Activated CD8-positive, alpha-beta T cell treated with anti-CD3 and anti-CD28 coated beads, Interleukin-2, amount 10 ng/mL, durations not matched to agents 7 days and 5 days (primary cell): ENCODE results near the gene FGF22. TPM values are rescaled to one million over a fixed set of nuclear protein-coding genes. Genes with fewer than 3 reads are reported as not detected.
"Not testable (repeated sequence)": the region's sequence is repeated elsewhere in the genome, so short reads cannot be mapped to it uniquely, and the experiment has no call there.

Experiments
- ATAC-seq: fragments of 150-1000 bp; cut with Tn5 transposase; one replicate; pipeline ENCODE4 v1.10.0; 2021; ENCODE audit warnings: moderate library complexity
- CTCF ChIA-PET: fragments of 350-600 bp; sonication (Branson Sonifier 250); formaldehyde crosslinking; loops from one replicate; lab custom pipeline; 2021; ENCODE audit warnings: antibody characterized with exemption; lab: Charles Lee
- POLR2A ChIA-PET: fragments of 350-600 bp; sonication (Branson Sonifier 250); formaldehyde crosslinking; loops from one replicate; lab custom pipeline; 2021; ENCODE audit warnings: antibody characterized with exemption; lab: Charles Lee
- DNase-seq: peaks from one replicate; pipeline ENCODE4 v3.0.0-alpha.2; 2020
- H3K27ac Mint-ChIP-seq: one replicate; pipeline ENCODE4 v1.8.0; 2021; ENCODE audit warnings: mild to moderate bottlenecking, mixed read lengths
- H3K27me3 Mint-ChIP-seq: one replicate; pipeline ENCODE4 v1.8.0; 2021; ENCODE audit warnings: low read depth, mixed read lengths
- H3K36me3 Mint-ChIP-seq: one replicate; pipeline ENCODE4 v1.8.0; 2021; ENCODE audit warnings: low read depth, mixed read lengths
- H3K4me1 Mint-ChIP-seq: one replicate; pipeline ENCODE4 v1.8.0; 2021; ENCODE audit warnings: low read depth, mixed read lengths
- H3K4me3 Mint-ChIP-seq: one replicate; pipeline ENCODE4 v1.8.0; 2021; ENCODE audit warnings: mild to moderate bottlenecking, mixed read lengths
- H3K9me3 Mint-ChIP-seq: one replicate; pipeline ENCODE4 v1.8.0; 2022; ENCODE audit warnings: mixed read lengths; ENCODE audit not compliant: insufficient read depth
- total RNA-seq, 2 experiments: library from RNA; stranded (reverse); gene quantifications; one replicate each; pipeline ENCODE4 v1.2.3, GENCODE V29; 2021

The FGF22 gene
- total RNA-seq, 2 experiments from 2014 or later, result not detected

- POLR2A ChIA-PET, H3K27ac Mint-ChIP-seq, H3K4me3 Mint-ChIP-seq, H3K4me1 Mint-ChIP-seq, H3K9me3 Mint-ChIP-seq, CTCF ChIA-PET, H3K27me3 Mint-ChIP-seq, ATAC-seq, DNase-seq: not testable (repeated sequence)
- H3K36me3 Mint-ChIP-seq, result peaks cover 22% of the 10 kb centered on the region
Observed at GRCh38 chr19:626566-626965, 13.1 kb upstream of the FGF22 start.

GRCh38 chr19:628168-628567 is 11.5 kb upstream of the FGF22 start:
- DNase-seq (no peak), ATAC-seq (no peak)
- no peak overlapping the region for H3K27ac Mint-ChIP-seq
- H3K36me3 Mint-ChIP-seq, result peaks cover 26% of the 10 kb centered on the region
- POLR2A ChIA-PET, result no interaction called here
- no peaks in the 10 kb centered on the region for H3K9me3 Mint-ChIP-seq
- CTCF ChIA-PET, result interaction anchor here (1.3 kb wide), 1 partner anchor 44 kb away, joined by 6 read pairs; no protein-coding TSS in a partner anchor
- no peaks in the 10 kb centered on the region for H3K27me3 Mint-ChIP-seq
- H3K4me1 Mint-ChIP-seq, result peaks cover 16% of the 10 kb centered on the region
- H3K4me3 Mint-ChIP-seq, result no peak overlapping the region

GRCh38 chr19:629515-629914 is 10.2 kb upstream of the FGF22 start:
- DNase-seq, H3K27me3 Mint-ChIP-seq, POLR2A ChIA-PET, ATAC-seq, H3K4me3 Mint-ChIP-seq, H3K9me3 Mint-ChIP-seq, H3K27ac Mint-ChIP-seq: not testable (repeated sequence)
- Mint-ChIP-seq H3K36me3 (peaks cover 26% of the 10 kb centered on the region), H3K4me1 (peaks cover 25% of the 10 kb centered on the region)
- CTCF ChIA-PET, result interaction anchor here (1.3 to 1.6 kb wide), 2 partner anchors 45 to 119 kb away, joined by 4 to 6 read pairs; no protein-coding TSS in a partner anchor

- ChIA-PET POLR2A (no interaction called here), CTCF (interaction anchor here (0.9 to 1.6 kb wide), 2 partner anchors 46 to 120 kb away, joined by 3 to 4 read pairs; no protein-coding TSS in a partner anchor)
- DNase-seq (no peak), ATAC-seq (no peak)
- Mint-ChIP-seq H3K27ac (no peak overlapping the region), H3K4me3 (peak overlapping the region; percentile 22), H3K36me3 (peaks cover 26% of the 10 kb centered on the region), H3K4me1 (peaks cover 25% of the 10 kb centered on the region), H3K27me3 (no peaks in the 10 kb centered on the region), H3K9me3 (no peaks in the 10 kb centered on the region)
Observed at GRCh38 chr19:629961-630714, 9.5 kb upstream of the FGF22 start.

DNA sequence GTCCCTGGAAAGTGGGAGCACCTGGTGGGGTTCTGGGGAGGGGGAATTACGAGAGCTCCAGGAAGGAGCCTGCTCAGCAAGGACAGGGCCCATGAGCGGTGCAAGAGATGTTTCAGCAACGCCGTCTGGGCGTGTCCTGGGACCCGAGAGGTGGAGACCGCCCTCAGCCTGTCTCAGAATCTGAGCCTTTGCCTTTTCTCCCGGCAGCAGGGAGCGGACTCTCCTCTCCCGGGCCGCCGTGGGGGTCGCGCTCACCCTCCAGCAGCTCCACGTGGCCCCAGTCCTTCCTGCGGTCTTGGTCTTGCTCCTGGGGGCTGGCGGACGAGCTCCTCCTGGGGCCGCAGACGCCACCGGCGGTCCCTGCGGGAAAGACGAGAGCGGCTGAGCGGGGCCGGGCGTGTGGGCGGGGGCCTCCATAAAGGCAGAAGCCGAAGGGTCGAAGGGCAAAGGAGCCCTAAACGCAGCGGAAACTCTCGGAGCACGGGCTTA is 7.1 kb upstream of the FGF22 start:
- H3K9me3 Mint-ChIP-seq, result no peaks in the 10 kb centered on the region
- H3K27me3 Mint-ChIP-seq, result no peaks in the 10 kb centered on the region
- peak; percentile 63 for DNase-seq
- ATAC-seq, result peak; percentile 55
- POLR2A ChIA-PET, result interaction anchor here (0.6 to 1.1 kb wide), 4 partner anchors 21 to 729 kb away, joined by 3 to 4 read pairs (median 4); partner anchors contain the start of gene RNF126
- peak overlapping the region; percentile 91 for H3K4me3 Mint-ChIP-seq
- H3K36me3 Mint-ChIP-seq, result peaks cover 21% of the 10 kb centered on the region
- H3K27ac Mint-ChIP-seq, result peak overlapping the region; percentile 90
- CTCF ChIA-PET, result interaction anchor here (1.2 to 1.3 kb wide), 2 partner anchors 9 to 48 kb away, joined by 3 read pairs; no protein-coding TSS in a partner anchor
- H3K4me1 Mint-ChIP-seq, result peaks cover 25% of the 10 kb centered on the region

DNA sequence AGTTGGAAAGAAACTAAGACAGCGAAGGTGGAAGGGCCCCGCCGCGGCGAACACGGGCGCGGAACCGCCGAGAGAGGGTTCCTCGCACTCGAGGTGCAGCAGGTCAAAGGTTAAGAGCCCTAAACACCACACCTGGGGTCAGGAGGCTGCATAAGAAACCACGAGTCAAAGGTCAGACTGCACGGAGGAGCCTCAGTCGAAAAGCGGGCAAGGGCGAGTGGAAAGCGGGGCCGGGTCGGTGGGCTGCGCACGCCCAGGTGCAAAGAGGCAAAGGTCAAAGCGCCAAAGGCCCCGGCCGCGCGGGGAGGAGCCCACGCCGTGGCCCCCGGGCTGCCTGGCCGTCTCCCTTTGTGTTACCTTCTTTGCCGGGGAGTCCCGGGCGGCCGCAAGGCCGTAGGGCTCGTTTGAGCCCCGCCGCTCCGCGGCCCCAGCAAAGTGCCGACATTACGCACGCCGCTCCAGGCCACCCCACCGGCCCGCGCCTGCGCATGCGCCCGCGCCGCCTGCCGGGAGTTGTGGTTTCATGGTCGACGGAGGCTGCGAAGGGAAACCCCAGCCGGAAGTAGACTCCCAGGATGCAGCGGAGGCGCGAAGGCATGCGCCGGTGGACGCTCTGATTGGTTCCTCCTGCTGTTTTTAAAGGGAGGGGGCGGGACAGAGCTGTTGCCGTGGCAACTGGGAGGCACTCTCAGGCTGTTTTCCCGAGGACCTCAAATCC is 6.5 kb upstream of the FGF22 start, which contains the start of gene POLRMT:
POLRMT (minus strand) TSS at position 470 of the 718 bp plus-strand sequence; CDS start at position 445, 25 bp downstream.
- Mint-ChIP-seq H3K4me3 (peak within 1 kb of the TSS; percentile 91), H3K9me3 (no peaks in the 10 kb centered on the region), H3K27ac (peak within 1 kb of the TSS; percentile 90), H3K27me3 (no peaks in the 10 kb centered on the region), H3K4me1 (peaks cover 25% of the 10 kb centered on the region), H3K36me3 (peaks cover 21% of the 10 kb centered on the region)
- CTCF ChIA-PET, result interaction anchor here (1.0 to 1.3 kb wide), 2 partner anchors 28 to 49 kb away, joined by 3 read pairs; no protein-coding TSS in a partner anchor
- peak; percentile 91 for ATAC-seq
- POLR2A ChIA-PET, result interaction anchor here (0.8 to 1.1 kb wide), 4 partner anchors 28 to 728 kb away, joined by 3 to 4 read pairs (median 4); partner anchors contain the start of gene RNF126
- DNase-seq, result peak; percentile 97

DNA sequence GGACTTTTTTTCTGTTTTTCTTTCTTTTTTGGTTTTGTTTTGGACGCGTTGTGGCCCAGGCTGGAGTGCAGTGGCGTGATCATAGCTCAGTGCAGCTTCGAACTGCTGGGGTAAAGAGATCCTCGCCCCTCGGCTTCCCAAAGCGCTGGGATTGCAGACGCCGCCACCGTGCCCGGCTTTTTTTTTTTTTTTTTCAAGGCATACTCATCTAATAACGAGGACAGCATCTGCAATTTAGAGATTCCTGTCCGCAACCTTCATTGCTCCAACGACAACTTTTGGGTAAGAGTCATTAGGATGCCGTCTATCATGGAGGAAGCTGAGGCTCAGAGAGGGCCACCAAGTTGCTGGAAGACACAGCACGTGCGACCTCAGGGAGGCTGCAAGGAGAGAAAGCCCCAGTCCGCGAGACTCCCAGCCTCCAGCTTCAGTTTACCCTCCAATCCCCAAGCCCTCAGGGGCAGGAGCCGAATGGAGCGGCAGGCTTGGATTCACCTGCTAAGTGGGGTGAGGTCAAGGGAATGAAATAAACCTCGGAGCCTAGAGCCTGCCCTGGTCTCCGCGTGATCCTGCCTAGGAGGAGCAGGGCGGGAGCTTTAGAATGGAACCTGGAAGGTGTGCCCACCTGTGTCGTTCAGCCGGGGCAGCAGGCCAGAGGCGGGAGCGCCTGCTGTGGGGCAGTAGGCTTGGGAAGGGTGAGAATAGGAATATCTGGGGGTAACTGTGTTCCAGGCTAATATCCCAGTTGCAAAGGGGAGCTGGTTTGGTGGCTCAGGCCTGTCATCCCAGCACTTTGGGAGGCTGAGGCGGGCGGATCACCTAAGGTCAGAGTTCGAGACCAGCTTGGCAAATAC is 5.7 kb upstream of the FGF22 start:
- no peaks in the 10 kb centered on the region for H3K9me3 Mint-ChIP-seq
- no peak for DNase-seq
- H3K4me3 Mint-ChIP-seq, result peak overlapping the region; percentile 91
- H3K4me1 Mint-ChIP-seq, result peaks cover 26% of the 10 kb centered on the region
- peaks cover 15% of the 10 kb centered on the region for H3K36me3 Mint-ChIP-seq
- ATAC-seq, result peak; percentile 5
- peak overlapping the region; percentile 90 for H3K27ac Mint-ChIP-seq
- POLR2A ChIA-PET, result interaction anchor here (1.0 kb wide), 1 partner anchor 29 kb away, joined by 3 read pairs; the partner anchor contains the start of gene RNF126
- CTCF ChIA-PET, result interaction anchor here (1.0 to 1.1 kb wide), 2 partner anchors 27 to 51 kb away, joined by 3 read pairs; no protein-coding TSS in a partner anchor
- no peaks in the 10 kb centered on the region for H3K27me3 Mint-ChIP-seq

DNA sequence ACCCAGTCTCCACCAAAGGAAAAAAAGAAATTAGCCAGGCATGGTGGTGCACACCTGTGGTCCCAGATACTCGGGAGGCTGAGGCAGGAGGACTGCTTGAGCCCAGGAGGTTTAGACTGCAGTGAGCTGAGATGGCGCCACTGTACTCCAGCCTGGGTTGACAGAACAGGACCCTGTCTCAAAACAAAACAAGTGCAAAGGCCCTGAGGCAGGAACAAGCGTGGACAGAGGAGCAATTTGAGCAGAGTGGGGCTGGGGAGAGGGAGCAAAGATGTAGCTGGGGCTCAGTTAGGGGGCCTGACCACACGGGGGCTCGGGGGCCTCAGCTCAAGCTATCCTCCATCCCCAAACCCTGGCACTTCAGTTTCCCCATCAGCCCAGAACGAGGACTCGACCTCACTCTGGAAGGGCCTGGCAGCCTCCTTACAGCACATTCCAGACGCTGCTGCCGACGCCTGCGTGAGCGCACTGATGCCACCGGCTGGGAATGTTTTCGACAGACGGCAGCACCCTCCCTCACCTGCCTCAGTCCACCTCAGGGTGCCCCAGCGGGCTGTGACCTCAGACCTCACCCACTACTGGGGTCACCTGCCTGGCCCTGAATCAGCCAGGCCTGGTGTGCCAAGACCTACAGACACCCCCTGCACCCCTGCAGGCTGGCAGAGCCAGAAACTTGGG is 4.6 kb upstream of the FGF22 start:
- H3K36me3 Mint-ChIP-seq, result peaks cover 10% of the 10 kb centered on the region
- ChIA-PET CTCF (interaction anchor here (1.1 kb wide), 1 partner anchor 52 kb away, joined by 3 read pairs; no protein-coding TSS in a partner anchor), POLR2A (no interaction called here)
- H3K4me1 Mint-ChIP-seq, result peaks cover 29% of the 10 kb centered on the region
- DNase-seq, result no peak
- no peak for ATAC-seq
- no peaks in the 10 kb centered on the region for H3K27me3 Mint-ChIP-seq
- H3K4me3 Mint-ChIP-seq, result no peak overlapping the region
- no peak overlapping the region for H3K27ac Mint-ChIP-seq
- no peaks in the 10 kb centered on the region for H3K9me3 Mint-ChIP-seq

GRCh38 chr19:638906-639252 is 800 bp upstream of the FGF22 start:
- ChIA-PET CTCF (no interaction called here), POLR2A (no interaction called here)
- DNase-seq (no peak), ATAC-seq (no peak)
- no peaks in the 10 kb centered on the region for H3K27me3 Mint-ChIP-seq
- peaks cover 11% of the 10 kb centered on the region for H3K4me1 Mint-ChIP-seq
- H3K4me3 Mint-ChIP-seq, result peak overlapping the region; percentile 64
- no peaks in the 10 kb centered on the region for H3K36me3 Mint-ChIP-seq
- no peaks in the 10 kb centered on the region for H3K9me3 Mint-ChIP-seq
- H3K27ac Mint-ChIP-seq, result no peak overlapping the region

DNA sequence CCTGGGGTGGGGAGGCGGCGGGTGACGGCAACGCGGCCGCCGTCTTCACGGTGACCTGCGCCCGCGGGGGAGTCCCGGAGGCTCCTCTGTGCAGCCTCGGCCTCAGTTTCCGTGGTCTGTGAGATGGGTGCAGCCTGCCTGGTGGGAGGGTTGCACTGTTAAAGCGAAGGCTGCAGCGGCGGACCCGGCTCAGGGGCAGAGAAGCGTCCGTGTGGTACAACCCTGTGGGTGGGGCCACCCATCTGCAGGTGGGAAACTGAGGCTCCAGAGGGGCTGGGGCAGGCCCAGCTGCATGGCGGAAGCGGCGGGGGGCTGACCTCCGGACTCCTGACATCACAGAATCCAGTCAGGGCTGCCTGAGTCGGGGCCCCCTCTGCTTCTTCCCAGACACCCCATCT is 481 bp downstream of the FGF22 start:
- peaks cover 5% of the 10 kb centered on the region for H3K4me1 Mint-ChIP-seq
- H3K4me3 Mint-ChIP-seq, result no peak overlapping the region
- DNase-seq (no peak), ATAC-seq (no peak)
- CTCF ChIA-PET, result no interaction called here
- no peak overlapping the region for H3K27ac Mint-ChIP-seq
- H3K27me3 Mint-ChIP-seq, result no peaks in the 10 kb centered on the region
- POLR2A ChIA-PET, result no interaction called here
- H3K9me3 Mint-ChIP-seq, result no peaks in the 10 kb centered on the region
- H3K36me3 Mint-ChIP-seq, result peaks cover 6% of the 10 kb centered on the region
